Measurements from ENCODE around the gene EML5. TPM values are rescaled to one million over a fixed set of nuclear protein-coding genes. Genes with fewer than 3 reads are reported as not detected.

The EML5 gene
- polyA plus RNA-seq, 3 donors = not detected

- H3K9ac ChIP-seq (ENCODE audit: insufficient read depth, low read length, poor library complexity, severe bottlenecking) = no peak overlapping the region
- Mint-ChIP-seq H3K36me3 (no peaks in the 10 kb centered on the region), H3K4me1 (no peaks in the 10 kb centered on the region), H3K27me3 (ENCODE audit: low read depth in 3 of 3) (peaks cover 0 to 1% (median 0%) of the 10 kb centered on the region in 3 donors), H3K9me3 (no peaks in the 10 kb centered on the region), H3K27ac (no peak overlapping the region), H3K4me3 (no peak overlapping the region)
- no peak overlapping the region for H3K4me2 ChIP-seq (replicated peaks; ENCODE audit: extremely low read depth, low read length, poor library complexity, severe bottlenecking)
- H3K4me1 ChIP-seq (ENCODE audit: control insufficient read depth in 1 of 2, insufficient read depth in 2 of 2, low read length in 2 of 2) = no peaks in the 10 kb centered on the region
- H3K36me3 ChIP-seq (replicated peaks in 1 of 2; ENCODE audit: control insufficient read depth in 1 of 2, insufficient read depth in 2 of 2, low read length in 2 of 2) = no peaks in the 10 kb centered on the region
- H4K20me1 ChIP-seq (ENCODE audit: insufficient read depth, low read length) = no peaks in the 10 kb centered on the region
- no peak overlapping the region for H3K27ac ChIP-seq (ENCODE audit: low read depth in 1 of 2, low read length in 2 of 2)
- DNase-seq = no peak
- no peaks in the 10 kb centered on the region for H3K27me3 ChIP-seq (ENCODE audit: control insufficient read depth in 2 of 2, insufficient read depth in 2 of 2, low read length in 2 of 2)
- no CpG with 5 or more reads among the region's 1 CpG for WGBS (ENCODE audit: insufficient coverage)
- no peak for TF ChIP-seq CTCF (IDR thresholded peaks at IDR 0.05)
- no peak overlapping the region for H2AFZ ChIP-seq (ENCODE audit: insufficient read depth, low read depth, low read length, poor library complexity, severe bottlenecking)
- no peaks in the 10 kb centered on the region for H3K9me3 ChIP-seq (replicated peaks in 1 of 2; ENCODE audit: control insufficient read depth in 1 of 2, insufficient read depth in 1 of 2, low read length in 2 of 2)
- no peaks in the 10 kb centered on the region for H3K79me2 ChIP-seq (ENCODE audit: insufficient read depth, low read length)
- H3K4me3 ChIP-seq (replicated peaks in 1 of 3; ENCODE audit: low read depth in 2 of 3, low read length in 3 of 3) = no peak overlapping the region
- intact Hi-C loops (cut with micrococcal nuclease) = no loop called here
Measured at GRCh38 chr14:88746052-88746451, 46.7 kb downstream of the EML5 start.

GRCh38 chr14:88737245-88737644 is 55.5 kb downstream of the EML5 start:
- no peak for TF ChIP-seq CTCF (IDR thresholded peaks at IDR 0.05)
- intact Hi-C loops (cut with micrococcal nuclease) = no loop called here
- H3K79me2 ChIP-seq (ENCODE audit: insufficient read depth, low read length) = no peaks in the 10 kb centered on the region
- no peak overlapping the region for H3K4me3 ChIP-seq (replicated peaks in 1 of 3; ENCODE audit: low read depth in 2 of 3, low read length in 3 of 3)
- Mint-ChIP-seq H3K9me3 (peaks cover 0 to 7% (median 3%) of the 10 kb centered on the region in 7 donors), H3K36me3 (no peaks in the 10 kb centered on the region), H3K4me3 (no peak overlapping the region), H3K27ac (no peak overlapping the region), H3K27me3 (ENCODE audit: low read depth in 3 of 3) (peaks cover 0 to 1% (median 0%) of the 10 kb centered on the region in 3 donors), H3K4me1 (no peaks in the 10 kb centered on the region)
- no peaks in the 10 kb centered on the region for H3K36me3 ChIP-seq (replicated peaks in 1 of 2; ENCODE audit: control insufficient read depth in 1 of 2, insufficient read depth in 2 of 2, low read length in 2 of 2)
- no peak overlapping the region for H3K4me2 ChIP-seq (replicated peaks; ENCODE audit: extremely low read depth, low read length, poor library complexity, severe bottlenecking)
- DNase-seq = peak in 1 of 3 donors; percentile 1
- H3K9me3 ChIP-seq (replicated peaks in 1 of 2; ENCODE audit: control insufficient read depth in 1 of 2, insufficient read depth in 1 of 2, low read length in 2 of 2) = peaks cover 0 to 7% of the 10 kb centered on the region in 2 donors
- H4K20me1 ChIP-seq (ENCODE audit: insufficient read depth, low read length) = no peaks in the 10 kb centered on the region
- WGBS (ENCODE audit: insufficient coverage) = 100% methylated on average over 5 of the region's 9 CpGs
- H3K4me1 ChIP-seq (ENCODE audit: control insufficient read depth in 1 of 2, insufficient read depth in 2 of 2, low read length in 2 of 2) = no peaks in the 10 kb centered on the region
- no peaks in the 10 kb centered on the region for H3K27me3 ChIP-seq (ENCODE audit: control insufficient read depth in 2 of 2, insufficient read depth in 2 of 2, low read length in 2 of 2)
- H3K9ac ChIP-seq (ENCODE audit: insufficient read depth, low read length, poor library complexity, severe bottlenecking) = no peak overlapping the region
- no peak overlapping the region for H2AFZ ChIP-seq (ENCODE audit: insufficient read depth, low read depth, low read length, poor library complexity, severe bottlenecking)
- H3K27ac ChIP-seq (ENCODE audit: low read depth in 1 of 2, low read length in 2 of 2) = no peak overlapping the region
